ENCODE results near the gene CCDC121. TPM values are rescaled to one million over a fixed set of nuclear protein-coding genes. Genes with fewer than 3 reads are reported as not detected.

The CCDC121 gene
- total RNA-seq, 1 donor from 2014 or later, result 9.2 TPM

- peaks cover 14% of the 10 kb centered on the region for H3K36me3 Mint-ChIP-seq
- no peaks in the 10 kb centered on the region for H3K36me3 ChIP-seq
Observed at GRCh38 chr2:27622921-27623384, 5.9 kb downstream of the CCDC121 start.

GRCh38 chr2:27621524-27621923, 7.3 kb downstream of the CCDC121 start:
- no peaks in the 10 kb centered on the region for H3K79me2 ChIP-seq (ENCODE audit: low read depth)
- Mint-ChIP-seq H3K27ac (no peak overlapping the region), H3K27me3 (ENCODE audit: insufficient read depth, low read depth) (no peaks in the 10 kb centered on the region), H3K9me3 (no peaks in the 10 kb centered on the region), H3K4me1 (no peaks in the 10 kb centered on the region), H3K36me3 (peaks cover 21% of the 10 kb centered on the region), H3K4me3 (no peak overlapping the region)
- no peaks in the 10 kb centered on the region for H3K27me3 ChIP-seq
- no peak overlapping the region for H3K27ac ChIP-seq
- no peak overlapping the region for H3K4me3 ChIP-seq
- TF ChIP-seq CTCF (IDR thresholded peaks at IDR 0.05), result no peak
- TF ChIP-seq EZH2 (IDR thresholded peaks at IDR 0.05), result no peak
- no peak for TF ChIP-seq EZH2phosphoT487 (IDR thresholded peaks at IDR 0.05)
- no peak overlapping the region for H3K4me2 ChIP-seq
- no peak for DNase-seq (ENCODE audit: low spot score)
- no peak overlapping the region for H2AFZ ChIP-seq (replicated peaks)
- peaks cover 10% of the 10 kb centered on the region for H3F3A ChIP-seq (ENCODE audit: low read depth)
- no peak overlapping the region for H3K9ac ChIP-seq
- no peaks in the 10 kb centered on the region for H3K4me1 ChIP-seq
- H3K36me3 ChIP-seq, result no peaks in the 10 kb centered on the region
- no peaks in the 10 kb centered on the region for H4K20me1 ChIP-seq (ENCODE audit: low read depth)
- H3K9me3 ChIP-seq (ENCODE audit: low read depth), result no peaks in the 10 kb centered on the region

More at GRCh38 chr2:27622921-27623384, 5.9 kb downstream of the CCDC121 start:
- no peak for DNase-seq (ENCODE audit: low spot score)
- no peaks in the 10 kb centered on the region for H3K27me3 Mint-ChIP-seq (ENCODE audit: insufficient read depth, low read depth)
- H4K20me1 ChIP-seq (ENCODE audit: low read depth), result no peaks in the 10 kb centered on the region
- no peak overlapping the region for H2AFZ ChIP-seq (replicated peaks)
- H3K4me3 Mint-ChIP-seq, result no peak overlapping the region
- no peak overlapping the region for H3K4me2 ChIP-seq
- peaks cover 10% of the 10 kb centered on the region for H3F3A ChIP-seq (ENCODE audit: low read depth)
- no peak overlapping the region for H3K4me3 ChIP-seq
- no peak overlapping the region for H3K27ac ChIP-seq
- no peaks in the 10 kb centered on the region for H3K4me1 ChIP-seq
- no peaks in the 10 kb centered on the region for H3K27me3 ChIP-seq
- no peak overlapping the region for H3K27ac Mint-ChIP-seq
- no peak overlapping the region for H3K9ac ChIP-seq
- H3K4me1 Mint-ChIP-seq, result peaks cover 6% of the 10 kb centered on the region
- H3K9me3 Mint-ChIP-seq, result no peaks in the 10 kb centered on the region
- no peaks in the 10 kb centered on the region for H3K79me2 ChIP-seq (ENCODE audit: low read depth)
- no peak for TF ChIP-seq CTCF (IDR thresholded peaks at IDR 0.05)
- TF ChIP-seq EZH2phosphoT487 (IDR thresholded peaks at IDR 0.05), result no peak
- no peak for TF ChIP-seq EZH2 (IDR thresholded peaks at IDR 0.05)
- no peaks in the 10 kb centered on the region for H3K9me3 ChIP-seq (ENCODE audit: low read depth)

GRCh38 chr2:27615316-27615715, 13.5 kb downstream of the CCDC121 start:
- Histone ChIP-seq H3K79me2 (ENCODE audit: low read depth) (peaks cover 6% of the 10 kb centered on the region), H2AFZ (replicated peaks) (no peak overlapping the region), H4K20me1 (ENCODE audit: low read depth) (no peaks in the 10 kb centered on the region), H3F3A (ENCODE audit: low read depth) (no peaks in the 10 kb centered on the region), H3K27ac (no peak overlapping the region), H3K4me1 (no peaks in the 10 kb centered on the region), H3K9me3 (ENCODE audit: low read depth) (no peaks in the 10 kb centered on the region), H3K9ac (no peak overlapping the region), H3K27me3 (no peaks in the 10 kb centered on the region), H3K4me3 (no peak overlapping the region), H3K36me3 (peaks cover 4% of the 10 kb centered on the region), H3K4me2 (no peak overlapping the region)
- TF ChIP-seq EZH2phosphoT487 (IDR thresholded peaks at IDR 0.05), result no peak
- no peak for TF ChIP-seq EZH2 (IDR thresholded peaks at IDR 0.05)
- TF ChIP-seq CTCF (IDR thresholded peaks at IDR 0.05), result no peak
- peaks cover 22% of the 10 kb centered on the region for H3K36me3 Mint-ChIP-seq
- no peaks in the 10 kb centered on the region for H3K4me1 Mint-ChIP-seq
- peaks cover 2% of the 10 kb centered on the region for H3K27me3 Mint-ChIP-seq (ENCODE audit: insufficient read depth, low read depth)
- H3K27ac Mint-ChIP-seq, result no peak overlapping the region
- H3K9me3 Mint-ChIP-seq, result no peaks in the 10 kb centered on the region
- H3K4me3 Mint-ChIP-seq, result no peak overlapping the region
- DNase-seq (ENCODE audit: low spot score), result no peak
